Natural killer cell (primary cell): ENCODE measurements around the gene PNPLA1. TPM values are rescaled to one million over a fixed set of nuclear protein-coding genes. Genes with fewer than 3 reads are reported as not detected.

Experiments
- ATAC-seq, 3 donors: fragments of 150-1000 bp in 2 of 3; fragments of 200-7000 bp in 1 of 3; cut with Tn5 transposase; 1 replicate in 1 of 3; 2 replicates in 2 of 3; pipeline ENCODE4 v1.10.0; 2021; ENCODE audit warnings: mild to moderate bottlenecking in 2 of 3, moderate library complexity in 2 of 3
- DNase-seq, 2 donors: peaks; one replicate each; pipeline versions ENCODE4 v3.0.0 to v3.0.0-alpha.2; 2013 to 2021; ENCODE audit warnings: mixed read lengths in 1 of 2
- H3K27ac ChIP-seq: one replicate; pipeline ENCODE4 v1.5.1; 2013; ENCODE audit warnings: mild to moderate bottlenecking, low read length
- H3K27me3 ChIP-seq: one replicate; pipeline ENCODE4 v1.6.1; 2013; ENCODE audit warnings: low read length; ENCODE audit not compliant: control insufficient read depth, insufficient read depth
- H3K36me3 ChIP-seq: one replicate; pipeline ENCODE4 v1.6.1; 2013; ENCODE audit warnings: low read length; ENCODE audit not compliant: control insufficient read depth, insufficient read depth
- H3K4me1 ChIP-seq: one replicate; pipeline ENCODE4 v1.6.1; 2013; ENCODE audit warnings: low read length; ENCODE audit not compliant: control insufficient read depth, insufficient read depth
- H3K4me3 ChIP-seq: one replicate; pipeline ENCODE4 v1.5.1; 2013; ENCODE audit warnings: low read length
- H3K9me3 ChIP-seq: one replicate; pipeline ENCODE4 v1.6.1; 2013; ENCODE audit warnings: low read length; ENCODE audit not compliant: control insufficient read depth, insufficient read depth
- H3K27ac Mint-ChIP-seq, 2 donors: one replicate each; pipeline ENCODE4 v1.8.0; 2022; ENCODE audit warnings: mild to moderate bottlenecking in 2 of 2, mixed read lengths in 2 of 2, moderate library complexity in 1 of 2
- H3K27me3 Mint-ChIP-seq, 2 donors: one replicate each; pipeline ENCODE4 v1.8.0; 2022; ENCODE audit warnings: low read depth in 2 of 2, mixed read lengths in 2 of 2
- H3K36me3 Mint-ChIP-seq: one replicate; pipeline ENCODE4 v1.8.0; 2022; ENCODE audit warnings: mixed read lengths
- H3K4me1 Mint-ChIP-seq, 2 donors: one replicate each; pipeline ENCODE4 v1.8.0; 2022; ENCODE audit warnings: mixed read lengths in 2 of 2
- H3K4me3 Mint-ChIP-seq: one replicate; pipeline ENCODE4 v1.8.0; 2022; ENCODE audit warnings: mild to moderate bottlenecking, moderate library complexity, mixed read lengths
- H3K9me3 Mint-ChIP-seq, 2 donors: one replicate each; pipeline ENCODE4 v1.8.0; 2022; ENCODE audit warnings: mixed read lengths in 2 of 2
- CTCF ChIP-seq: fragments of 200-600 bp; IDR thresholded peaks from one replicate; pipeline ENCODE4 v1.8.0; 2022; ENCODE audit warnings: antibody characterized with exemption
- WGBS: methylation state at CpG from one replicate; pipeline ENCODE4 v1.1.7; 2013; ENCODE audit warnings: missing lambda C conversion rate; ENCODE audit not compliant: insufficient coverage; 5-methylcytosine and 5-hydroxymethylcytosine counted together
- intact Hi-C: fragments of 100-400 bp; cut with micrococcal nuclease; formaldehyde crosslinking; loops from one replicate; pipeline ENCODE4 v1.14.2; 2022
- total RNA-seq, 4 donors: library from RNA; stranded (reverse); fragments of 120-200 nt in 1 of 4; gene quantifications; one replicate each; pipeline versions ENCODE4 v1.2.3 to v1.2.4, GENCODE V29; 2013 to 2022

PNPLA1 gene
- total RNA-seq, 3 donors from 2014 or later (not counting 1 experiment from before 2014, with no cell fraction given) = 0.14 to 3.5 (median 0.61) TPM

- H3K4me3 Mint-ChIP-seq = no peak overlapping the region
- intact Hi-C loops = no loop called here
- DNase-seq = no peak
- Histone ChIP-seq H3K9me3 (no peaks in the 10 kb centered on the region), H3K27me3 (peaks cover 9% of the 10 kb centered on the region), H3K36me3 (no peaks in the 10 kb centered on the region), H3K27ac (no peak overlapping the region), H3K4me1 (peaks cover 9% of the 10 kb centered on the region), H3K4me3 (no peak overlapping the region)
- WGBS = 72% methylated on average over 5 of the region's 5 CpGs
- TF ChIP-seq CTCF = no peak
- peaks cover 7 to 18% of the 10 kb centered on the region in 2 donors for H3K27me3 Mint-ChIP-seq
- ATAC-seq = no peak
- H3K4me1 Mint-ChIP-seq = peaks cover 4 to 5% of the 10 kb centered on the region in 2 donors
- H3K27ac Mint-ChIP-seq = no peak overlapping the region
- H3K36me3 Mint-ChIP-seq = no peaks in the 10 kb centered on the region
- H3K9me3 Mint-ChIP-seq = no peaks in the 10 kb centered on the region
Observed at GRCh38 chr6:36343109-36343680, 73.3 kb downstream of the PNPLA1 start.

GRCh38 chr6:36345681-36346466, 76.0 kb downstream of the PNPLA1 start:
- H3K36me3 Mint-ChIP-seq = no peaks in the 10 kb centered on the region
- peaks cover 12 to 16% of the 10 kb centered on the region in 2 donors for H3K27me3 Mint-ChIP-seq
- no peak overlapping the region for H3K4me3 ChIP-seq
- no peak for TF ChIP-seq CTCF
- intact Hi-C loops = no loop called here
- H3K36me3 ChIP-seq = no peaks in the 10 kb centered on the region
- WGBS = 94% methylated on average over 13 of the region's 13 CpGs
- H3K9me3 ChIP-seq = no peaks in the 10 kb centered on the region
- no peaks in the 10 kb centered on the region for H3K9me3 Mint-ChIP-seq
- H3K4me1 Mint-ChIP-seq = peaks cover 1 to 2% of the 10 kb centered on the region in 2 donors
- no peak overlapping the region for H3K27ac Mint-ChIP-seq
- no peak overlapping the region for H3K27ac ChIP-seq
- DNase-seq = no peak
- no peak overlapping the region for H3K4me3 Mint-ChIP-seq
- ATAC-seq = no peak
- peaks cover 3% of the 10 kb centered on the region for H3K27me3 ChIP-seq
- H3K4me1 ChIP-seq = peaks cover 4% of the 10 kb centered on the region

GRCh38 chr6:36346486-36347273, 76.8 kb downstream of the PNPLA1 start:
- Histone ChIP-seq H3K4me1 (no peaks in the 10 kb centered on the region), H3K27ac (no peak overlapping the region), H3K27me3 (no peaks in the 10 kb centered on the region), H3K9me3 (no peaks in the 10 kb centered on the region), H3K36me3 (no peaks in the 10 kb centered on the region), H3K4me3 (no peak overlapping the region)
- H3K27me3 Mint-ChIP-seq = peaks cover 10 to 14% of the 10 kb centered on the region in 2 donors
- TF ChIP-seq CTCF = no peak
- intact Hi-C loops = no loop called here
- DNase-seq (no peak), ATAC-seq (no peak)
- H3K27ac Mint-ChIP-seq = no peak overlapping the region
- H3K4me3 Mint-ChIP-seq = no peak overlapping the region
- no peaks in the 10 kb centered on the region for H3K4me1 Mint-ChIP-seq
- no peaks in the 10 kb centered on the region for H3K36me3 Mint-ChIP-seq
- 93% methylated on average over 20 of the region's 20 CpGs for WGBS
- H3K9me3 Mint-ChIP-seq = no peaks in the 10 kb centered on the region
